ENCODE results near the gene FBXO46.

The FBXO46 gene

GRCh38 chr19:45681391-45682015, 49.2 kb downstream of the FBXO46 start:
- peak; percentile 63 for DNase-seq

GRCh38 chr19:45677351-45678230, 53.1 kb downstream of the FBXO46 start:
- peak; percentile 85 for DNase-seq

GRCh38 chr19:45676851-45677263, 53.8 kb downstream of the FBXO46 start:
- no peak for DNase-seq

GRCh38 chr19:45674946-45675345, 55.8 kb downstream of the FBXO46 start:
- DNase-seq, result no peak

GRCh38 chr19:45670670-45671453, 59.8 kb downstream of the FBXO46 start:
- peak; percentile 89 for DNase-seq

- no peak for DNase-seq
Measured at GRCh38 chr19:45668342-45668871, 62.3 kb downstream of the FBXO46 start.

- peak; percentile 41 for DNase-seq
Measured at GRCh38 chr19:45667620-45668341, 62.9 kb downstream of the FBXO46 start, which contains the start of gene GIPR. Gene GIPR (plus strand): TSS chr19:45668221. CDS start chr19:45669521, 1,300 bp downstream.

- no peak for DNase-seq
Measured at GRCh38 chr19:45664575-45664974, 66.1 kb downstream of the FBXO46 start.

- no peak for DNase-seq
Measured at GRCh38 chr19:45663800-45664199, 66.9 kb downstream of the FBXO46 start.

- DNase-seq, result no peak
Measured at GRCh38 chr19:45660636-45661035, 70.1 kb downstream of the FBXO46 start.

Measured in NCI-H2029 (cell line).